Spleen (tissue), 11 donors: ENCODE measurements around the gene ANKS1B. TPM values are rescaled to one million over a fixed set of nuclear protein-coding genes. Genes with fewer than 3 reads are reported as not detected.

Source experiments
- DNase-seq: peaks from one replicate; pipeline ENCODE4 v3.0.0-alpha.2; 2020
- H3K27ac ChIP-seq, 8 donors: fragments of 200-600 bp; sonication (generic) in 7 of 8; 1 replicate in 4 of 8; 2 replicates in 4 of 8; pipeline versions ENCODE4 v1.5.0 to v1.8.0; 2016 to 2021; ENCODE audit warnings: inconsistent platforms in 4 of 8, mild to moderate bottlenecking in 4 of 8, moderate library complexity in 1 of 8
- H3K27me3 ChIP-seq, 7 donors: fragments of 200-600 bp; sonication (generic) in 6 of 7; replicated peaks in 1 of 7; 1 replicate in 4 of 7; 2 replicates in 3 of 7; pipeline versions ENCODE4 v1.5.0 to v1.8.0; 2016 to 2021; ENCODE audit warnings: inconsistent platforms in 3 of 7, mild to moderate bottlenecking in 1 of 7
- H3K36me3 ChIP-seq, 6 donors: fragments of 200-600 bp; sonication (generic) in 5 of 6; 1 replicate in 4 of 6; 2 replicates in 2 of 6; pipeline versions ENCODE4 v1.5.0 to v1.8.0; 2016 to 2021; ENCODE audit warnings: inconsistent platforms in 2 of 6
- H3K4me1 ChIP-seq, 6 donors: fragments of 200-600 bp; sonication (generic) in 5 of 6; 1 replicate in 3 of 6; 2 replicates in 3 of 6; pipeline versions ENCODE4 v1.5.0 to v1.8.0; 2016 to 2021; ENCODE audit warnings: inconsistent platforms in 3 of 6
- H3K4me3 ChIP-seq, 8 donors: fragments of 200-600 bp; sonication (generic) in 7 of 8; 1 replicate in 4 of 8; 2 replicates in 4 of 8; pipeline versions ENCODE4 v1.5.0 to v1.8.0; 2016 to 2021; ENCODE audit warnings: inconsistent platforms in 4 of 8, mild to moderate bottlenecking in 4 of 8, moderate library complexity in 2 of 8
- H3K9me3 ChIP-seq, 8 donors: fragments of 200-600 bp; sonication (generic) in 7 of 8; 1 replicate in 4 of 8; 2 replicates in 4 of 8; pipeline versions ENCODE4 v1.5.0 to v1.8.0; 2016 to 2021; ENCODE audit warnings: inconsistent platforms in 4 of 8
- POLR2A ChIP-seq, 3 donors: fragments of 450-650 bp; IDR thresholded peaks; one replicate each; pipeline ENCODE4 v1.5.1; 2017; ENCODE audit warnings: antibody characterized with exemption in 3 of 3, mild to moderate bottlenecking in 1 of 3
- POLR2AphosphoS5 ChIP-seq, 3 donors: sonication (generic); formaldehyde crosslinking; IDR thresholded peaks; one replicate each; pipeline ENCODE4 v1.5.1; 2017; ENCODE audit warnings: antibody characterized with exemption in 3 of 3
- WGBS, 5 donors: extraction: QIAGEN DNeasy Blood & Tissue Kit in 3 of 5; methylation state at CpG; one replicate each; pipeline versions ENCODE4 v1.1.5 to v1.1.7; 2013 to 2018; 5-methylcytosine and 5-hydroxymethylcytosine counted together
- intact Hi-C: fragments of 100-400 bp; cut with DNase I; formaldehyde crosslinking; loops from one replicate; pipeline ENCODE4 v1.15.0; 2023; ENCODE audit warnings: low total_unique reads
- polyA plus RNA-seq, 3 donors: library from polyadenylated mRNA; stranded (reverse); fragments of 200-250 nt; gene quantifications; one replicate each; pipeline ENCODE4 v1.2.1, GENCODE V29; 2013
- total RNA-seq, 7 donors: library from RNA; depleted of rRNA in 3 of 7; stranded (reverse); fragments of >200 nt in 3 of 7; fragmentation: NEBNext Ultra II Directional in 4 of 7; extraction: Animal tissue kit (Norgen Biotek cat#: 25700) in 4 of 7; gene quantifications; one replicate each; pipeline versions ENCODE4 v1.1.0 to v1.2.1, GENCODE V29; 2016 to 2021
- TF ChIP-seq, protein P1 (sequence below), 11 experiments: fragments of 200-600 bp in 7 of 11; fragments of 450-650 bp in 4 of 11; sonication (generic) in 4 of 11; IDR thresholded peaks in 8 of 11; conservative IDR thresholded peaks in 3 of 11; 1 replicate in 7 of 11; 2 replicates in 4 of 11; pipeline versions ENCODE4 v1.4.0 to v1.8.0; 2016 to 2021; ENCODE audit warnings: antibody characterized with exemption in 11 of 11, inconsistent platforms in 4 of 11, mild to moderate bottlenecking in 1 of 11
- donor health status: healthy with polysubstance abuse.
- donor health status: DM: no; HTN: no; CAD: no; lungs with moderate emphysema.
- donor health status: DM: no; HTN: no; CAD: no.
- donor health status: Bipolar disorder and iron deficiency.
- donor health status: healthy.
- donor health status: DM: no; HTN: no; CAD: no.
- donor health status: DM: yes; HTN: yes; CAD: no.

The ANKS1B gene
- total and polyA plus RNA-seq, 10 donors: 0.21 to 8.0 (median 4.2) TPM

DNA sequence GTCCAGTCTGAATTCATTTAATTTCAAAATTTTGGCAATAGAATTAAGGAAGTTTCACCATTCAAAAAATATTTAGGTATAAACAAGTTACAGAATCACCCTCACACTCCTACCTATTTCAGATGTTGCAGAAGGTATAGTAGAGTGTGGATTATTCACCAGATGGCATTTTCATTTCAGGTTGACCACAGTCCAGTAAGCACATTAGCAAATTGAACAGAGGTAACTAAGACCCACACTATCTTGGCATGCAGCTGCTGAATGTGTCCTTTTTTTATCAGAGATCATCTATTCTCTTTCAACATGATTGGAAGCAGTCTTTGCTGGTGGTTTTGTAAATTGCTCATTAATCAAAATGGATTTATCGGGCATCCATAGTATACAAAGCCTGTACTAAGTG is 488.9 kb downstream of the ANKS1B start:
- no peaks in the 10 kb centered on the region for H3K4me1 ChIP-seq
- WGBS, 5 donors: 84 to 92% (median 88%) methylated on average over 1 of the region's 1 CpG
- TF ChIP-seq, protein P1, sequence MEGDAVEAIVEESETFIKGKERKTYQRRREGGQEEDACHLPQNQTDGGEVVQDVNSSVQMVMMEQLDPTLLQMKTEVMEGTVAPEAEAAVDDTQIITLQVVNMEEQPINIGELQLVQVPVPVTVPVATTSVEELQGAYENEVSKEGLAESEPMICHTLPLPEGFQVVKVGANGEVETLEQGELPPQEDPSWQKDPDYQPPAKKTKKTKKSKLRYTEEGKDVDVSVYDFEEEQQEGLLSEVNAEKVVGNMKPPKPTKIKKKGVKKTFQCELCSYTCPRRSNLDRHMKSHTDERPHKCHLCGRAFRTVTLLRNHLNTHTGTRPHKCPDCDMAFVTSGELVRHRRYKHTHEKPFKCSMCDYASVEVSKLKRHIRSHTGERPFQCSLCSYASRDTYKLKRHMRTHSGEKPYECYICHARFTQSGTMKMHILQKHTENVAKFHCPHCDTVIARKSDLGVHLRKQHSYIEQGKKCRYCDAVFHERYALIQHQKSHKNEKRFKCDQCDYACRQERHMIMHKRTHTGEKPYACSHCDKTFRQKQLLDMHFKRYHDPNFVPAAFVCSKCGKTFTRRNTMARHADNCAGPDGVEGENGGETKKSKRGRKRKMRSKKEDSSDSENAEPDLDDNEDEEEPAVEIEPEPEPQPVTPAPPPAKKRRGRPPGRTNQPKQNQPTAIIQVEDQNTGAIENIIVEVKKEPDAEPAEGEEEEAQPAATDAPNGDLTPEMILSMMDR (IDR thresholded peaks at IDR 0.05 in 8 of 11, conservative IDR thresholded peaks at IDR 0.05 in 3 of 11): no peak
- no peak for TF ChIP-seq POLR2A (IDR thresholded peaks at IDR 0.05)
- no peak for TF ChIP-seq POLR2AphosphoS5 (IDR thresholded peaks at IDR 0.05)
- H3K4me3 ChIP-seq: no peak overlapping the region
- H3K36me3 ChIP-seq: no peaks in the 10 kb centered on the region
- peaks cover 0 to 11% (median 0%) of the 10 kb centered on the region in 8 donors for H3K9me3 ChIP-seq
- DNase-seq: no peak
- H3K27ac ChIP-seq: no peak overlapping the region
- intact Hi-C loops: no loop called here
- no peaks in the 10 kb centered on the region for H3K27me3 ChIP-seq

DNA sequence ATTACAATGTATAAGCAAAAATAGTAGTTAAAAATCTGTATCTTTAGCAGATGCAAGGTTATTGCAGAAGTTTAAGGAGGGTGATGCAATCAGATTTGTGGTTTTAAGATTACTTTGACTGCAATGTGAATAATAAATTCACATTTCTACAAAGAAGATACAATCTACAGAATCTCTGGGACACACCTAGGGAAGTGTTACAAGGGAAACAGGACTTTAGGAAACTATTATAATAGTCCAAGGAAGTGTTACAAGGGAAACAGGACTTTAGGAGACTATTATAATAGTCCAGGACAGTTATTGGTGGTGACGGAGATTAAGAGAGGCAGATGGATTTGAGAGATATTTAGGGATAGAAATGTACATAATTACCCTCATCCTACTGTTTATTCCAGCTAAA is 491.5 kb downstream of the ANKS1B start:
- 79 to 87% (median 86%) methylated on average over 1 of the region's 1 CpG for WGBS, 5 donors
- H3K4me3 ChIP-seq: no peak overlapping the region
- TF ChIP-seq, protein P1 (IDR thresholded peaks at IDR 0.05 in 8 of 11, conservative IDR thresholded peaks at IDR 0.05 in 3 of 11): no peak
- TF ChIP-seq POLR2A (IDR thresholded peaks at IDR 0.05): no peak
- TF ChIP-seq POLR2AphosphoS5 (IDR thresholded peaks at IDR 0.05): no peak
- intact Hi-C loops: no loop called here
- no peaks in the 10 kb centered on the region for H3K27me3 ChIP-seq
- no peaks in the 10 kb centered on the region for H3K4me1 ChIP-seq
- no peaks in the 10 kb centered on the region for H3K36me3 ChIP-seq
- DNase-seq: no peak
- H3K9me3 ChIP-seq: peaks cover 0 to 9% (median 0%) of the 10 kb centered on the region in 8 donors
- no peak overlapping the region for H3K27ac ChIP-seq

DNA sequence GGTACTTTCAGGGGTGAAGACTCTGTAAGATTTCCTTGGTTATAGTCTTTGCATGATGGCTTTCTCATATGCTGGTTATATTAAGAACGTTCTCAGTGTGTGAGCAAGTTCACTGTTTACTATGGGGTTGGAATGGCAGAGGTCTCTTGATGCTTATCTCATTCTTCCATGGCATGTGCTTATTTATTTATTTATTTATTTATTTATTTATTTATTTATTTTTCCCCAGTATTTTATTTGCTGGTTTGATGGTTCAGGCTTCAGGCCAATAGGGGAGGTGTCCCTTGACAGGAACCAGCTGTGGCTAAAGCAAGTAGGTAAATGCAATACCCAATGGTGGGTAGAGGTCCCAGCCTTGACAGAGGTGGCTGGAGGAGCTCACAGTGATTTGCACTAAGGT is 498.5 kb downstream of the ANKS1B start:
- H3K9me3 ChIP-seq: peaks cover 0 to 47% (median 27%) of the 10 kb centered on the region in 8 donors
- WGBS, 5 donors: 39 to 79% (median 76%) methylated on average over 1 of the region's 1 CpG
- H3K36me3 ChIP-seq: no peaks in the 10 kb centered on the region
- intact Hi-C loops: no loop called here
- H3K4me3 ChIP-seq: no peak overlapping the region
- no peak overlapping the region for H3K27ac ChIP-seq
- no peak for DNase-seq
- H3K27me3 ChIP-seq: no peaks in the 10 kb centered on the region
- TF ChIP-seq POLR2A (IDR thresholded peaks at IDR 0.05) (no peak), POLR2AphosphoS5 (IDR thresholded peaks at IDR 0.05) (no peak)
- TF ChIP-seq, protein P1 (IDR thresholded peaks at IDR 0.05 in 8 of 11, conservative IDR thresholded peaks at IDR 0.05 in 3 of 11): no peak
- no peaks in the 10 kb centered on the region for H3K4me1 ChIP-seq

DNA sequence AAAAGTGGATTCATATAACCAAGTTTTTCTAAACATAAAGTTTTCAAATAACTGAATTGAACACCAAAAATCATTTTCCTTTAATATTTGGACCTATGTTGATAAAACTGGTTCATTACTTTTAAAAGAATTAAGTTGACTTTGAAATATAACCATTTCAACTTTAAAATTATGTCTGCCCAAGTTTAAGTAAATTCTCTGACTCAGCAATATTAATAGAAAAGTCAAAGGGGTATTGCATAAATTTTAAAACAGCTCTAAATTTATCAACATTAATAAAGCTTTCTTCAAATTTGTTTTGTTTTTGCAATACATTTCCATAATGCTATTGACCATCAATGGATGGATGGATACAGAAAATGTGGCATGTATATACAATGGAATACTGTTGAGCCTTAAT is 505.6 kb downstream of the ANKS1B start:
- intact Hi-C loops: no loop called here
- TF ChIP-seq POLR2AphosphoS5 (IDR thresholded peaks at IDR 0.05) (no peak), POLR2A (IDR thresholded peaks at IDR 0.05) (no peak)
- TF ChIP-seq, protein P1 (IDR thresholded peaks at IDR 0.05 in 8 of 11, conservative IDR thresholded peaks at IDR 0.05 in 3 of 11): no peak
- DNase-seq: no peak
- Histone ChIP-seq H3K4me1 (no peaks in the 10 kb centered on the region), H3K4me3 (no peak overlapping the region), H3K27me3 (no peaks in the 10 kb centered on the region), H3K36me3 (no peaks in the 10 kb centered on the region), H3K9me3 (peaks cover 0 to 31% (median 14%) of the 10 kb centered on the region in 8 donors), H3K27ac (no peak overlapping the region)
